ENCODE measurements around the gene TM6SF1.
"Not testable (repeated sequence)": the region's sequence is repeated elsewhere in the genome, so short reads cannot be mapped to it uniquely, and the experiment has no call there.

The TM6SF1 gene

DNA sequence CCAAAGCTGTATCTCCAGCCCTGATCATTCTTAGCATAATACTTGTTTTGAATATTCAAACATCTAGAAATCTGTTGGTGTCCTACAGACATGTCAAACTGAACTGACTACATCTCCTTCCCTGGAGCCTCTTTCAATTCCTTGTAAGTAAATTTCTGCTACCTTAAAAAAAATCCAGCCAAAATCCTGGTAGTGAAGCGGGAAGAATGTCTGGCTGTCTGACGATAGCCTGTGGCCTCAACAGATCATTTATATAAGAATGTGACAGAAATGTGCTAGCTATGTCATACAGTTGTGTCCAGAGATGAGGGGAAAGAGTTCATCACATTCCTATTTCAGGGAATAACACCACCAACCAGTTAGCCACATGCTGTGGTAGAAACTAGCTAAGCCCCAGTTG is 18.6 kb upstream of the TM6SF1 start:
- no peak for DNase-seq (ENCODE audit: low read depth)

DNA sequence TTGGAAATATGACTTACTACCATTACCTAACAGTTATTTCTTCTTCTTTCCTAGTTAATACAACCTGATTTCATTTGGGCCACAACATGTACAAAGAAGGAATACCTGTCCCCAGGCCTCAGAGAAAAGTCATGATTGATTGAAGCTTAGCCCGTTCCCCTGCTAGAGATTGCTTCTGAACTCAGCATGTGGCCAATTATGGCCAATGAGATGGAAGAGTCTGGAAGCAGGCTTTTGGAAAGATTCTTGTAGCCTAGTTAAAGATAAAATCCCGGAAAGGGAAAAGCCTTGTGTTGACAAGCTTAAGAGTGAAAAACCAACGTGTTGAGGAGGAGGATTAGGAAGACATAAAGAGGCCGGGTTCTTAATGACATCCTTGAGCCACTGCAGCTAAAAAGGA is 17.0 kb upstream of the TM6SF1 start:
- DNase-seq (ENCODE audit: low read depth), result no peak

DNA sequence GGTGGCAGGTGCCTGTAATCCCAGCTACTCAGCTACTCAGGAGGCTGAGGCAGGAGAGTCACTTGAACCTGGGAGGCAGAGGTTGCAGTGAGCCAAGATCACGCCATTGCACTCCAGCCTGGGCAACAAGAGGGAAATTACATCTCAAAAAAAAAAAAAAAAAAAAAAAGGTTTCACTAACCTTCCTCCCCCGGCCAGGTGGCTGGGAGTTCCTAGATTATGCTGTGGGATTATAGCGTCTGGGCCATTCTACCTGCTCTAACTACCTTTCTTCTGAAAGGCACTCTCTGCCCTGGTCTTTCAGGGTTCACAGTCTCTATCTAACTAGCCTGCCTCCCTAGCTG is 15.5 kb upstream of the TM6SF1 start:
- DNase-seq (ENCODE audit: low read depth), result not testable (repeated sequence)

DNA sequence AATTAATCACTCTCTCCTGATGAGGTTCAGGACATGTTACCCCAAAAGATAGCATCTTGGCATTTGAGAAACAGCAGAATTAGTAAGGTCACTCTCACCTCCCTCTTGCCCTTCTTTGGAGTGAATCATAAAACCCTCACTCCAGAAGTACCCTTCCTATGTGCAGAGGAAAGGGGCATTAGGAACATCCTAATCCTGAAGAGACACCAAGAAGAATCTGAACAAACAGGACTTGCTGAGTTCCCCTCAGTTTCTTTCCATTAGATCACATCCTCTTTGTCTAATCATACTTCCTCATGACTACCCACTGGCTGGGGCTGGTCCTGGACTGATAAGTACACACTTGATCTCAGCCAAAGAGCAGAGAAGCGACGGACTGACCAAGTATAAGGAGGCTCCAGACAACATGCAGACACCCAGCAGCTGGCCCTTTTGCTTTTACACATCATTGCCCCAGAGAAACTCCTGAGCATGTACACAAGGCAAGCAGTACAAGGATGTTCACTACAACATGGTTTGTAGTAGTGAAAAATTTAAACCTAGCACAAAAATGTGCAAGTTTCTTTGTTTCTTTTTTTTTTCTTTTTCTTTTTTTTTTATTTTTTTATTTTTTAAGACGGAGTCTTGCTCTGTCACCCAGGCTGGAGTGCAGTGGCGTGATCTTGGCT is 15.0 kb upstream of the TM6SF1 start:
- DNase-seq (ENCODE audit: low read depth), result peak; percentile 91

DNA sequence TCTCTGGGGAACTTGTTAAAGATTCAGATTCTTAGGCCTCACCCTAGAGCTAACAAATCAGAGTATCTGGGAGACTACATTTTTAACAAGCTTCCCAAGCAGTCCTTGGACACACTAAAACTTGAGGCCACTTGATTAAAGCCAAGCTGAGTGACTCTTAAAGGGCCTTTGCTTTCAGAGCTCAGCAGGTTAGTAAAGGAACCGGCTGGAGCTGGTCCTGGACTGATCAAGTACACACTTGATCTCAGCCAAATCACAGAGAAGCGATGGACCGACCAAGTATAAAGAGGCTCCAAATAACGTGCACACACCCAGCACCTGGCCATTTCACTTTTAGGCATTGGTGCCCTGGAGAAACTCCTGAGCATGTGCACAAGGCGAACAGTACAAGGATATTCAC is 12.9 kb upstream of the TM6SF1 start:
- DNase-seq (ENCODE audit: low read depth), result no peak

DNA sequence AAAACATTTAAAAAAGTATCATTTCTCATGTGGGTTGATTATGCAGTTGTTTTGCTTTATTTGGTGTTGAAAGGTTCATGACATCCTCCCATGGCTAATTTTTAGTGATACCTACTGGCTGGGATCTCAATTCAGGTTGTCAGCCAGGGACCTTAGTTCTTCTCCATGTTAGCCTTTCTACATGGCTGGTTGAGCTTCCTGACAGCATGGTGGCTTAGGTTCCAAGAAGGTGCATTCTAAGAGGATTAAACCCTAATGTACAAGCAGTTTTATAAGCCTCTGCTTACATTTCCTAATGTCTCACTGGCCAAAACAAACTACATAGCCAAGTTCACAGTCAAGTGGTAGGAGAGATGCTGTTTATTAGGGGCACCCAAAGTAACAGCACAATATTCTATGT is 9.4 kb upstream of the TM6SF1 start:
- no peak for DNase-seq (ENCODE audit: low read depth)

DNA sequence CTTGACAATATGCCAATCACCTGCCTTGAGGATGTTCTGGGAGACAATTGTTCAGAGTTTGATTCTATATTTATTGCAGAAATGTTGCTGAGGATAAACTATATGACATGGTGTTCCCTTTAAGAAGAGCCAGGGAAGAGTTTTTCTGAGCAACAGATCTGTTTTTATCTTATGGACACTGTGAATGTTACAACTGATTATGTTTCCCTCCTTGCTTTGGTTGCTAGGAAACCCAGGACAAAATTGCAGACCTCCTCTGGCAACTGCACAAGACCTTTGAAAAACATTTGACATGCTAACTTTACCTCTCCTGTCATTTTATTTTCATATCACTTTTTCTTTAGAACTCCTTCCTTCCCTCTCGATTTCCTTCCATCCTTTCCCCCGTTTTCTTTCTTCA is 8.2 kb upstream of the TM6SF1 start:
- DNase-seq (ENCODE audit: low read depth), result no peak

DNA sequence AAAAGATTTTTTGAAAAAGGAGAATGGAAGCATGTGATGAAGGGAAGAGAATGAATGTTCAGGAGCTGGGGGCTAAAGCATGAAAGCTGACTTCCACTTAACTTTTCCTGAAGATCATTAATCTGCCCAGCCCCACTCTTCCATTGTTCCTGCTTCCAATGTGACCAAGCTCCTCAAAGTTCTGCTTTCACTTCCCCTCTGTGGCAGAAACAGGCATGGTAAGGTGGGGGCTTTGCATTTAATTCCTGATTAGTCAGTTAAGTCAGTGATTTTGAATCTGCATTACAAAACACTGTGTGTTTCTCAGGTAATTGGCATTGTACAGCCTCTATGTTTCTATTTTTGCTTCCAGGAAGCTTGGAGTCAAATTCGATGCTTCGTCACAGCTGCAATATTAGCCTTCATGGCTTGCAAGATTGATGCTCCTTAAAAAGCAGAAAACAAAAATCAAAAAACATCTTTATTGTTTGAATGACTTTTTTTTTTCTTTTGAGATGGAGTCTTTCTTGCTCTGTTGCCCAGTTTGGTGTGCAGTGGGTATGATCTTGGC is 7.3 kb upstream of the TM6SF1 start:
- DNase-seq (ENCODE audit: low read depth), result no peak

DNA sequence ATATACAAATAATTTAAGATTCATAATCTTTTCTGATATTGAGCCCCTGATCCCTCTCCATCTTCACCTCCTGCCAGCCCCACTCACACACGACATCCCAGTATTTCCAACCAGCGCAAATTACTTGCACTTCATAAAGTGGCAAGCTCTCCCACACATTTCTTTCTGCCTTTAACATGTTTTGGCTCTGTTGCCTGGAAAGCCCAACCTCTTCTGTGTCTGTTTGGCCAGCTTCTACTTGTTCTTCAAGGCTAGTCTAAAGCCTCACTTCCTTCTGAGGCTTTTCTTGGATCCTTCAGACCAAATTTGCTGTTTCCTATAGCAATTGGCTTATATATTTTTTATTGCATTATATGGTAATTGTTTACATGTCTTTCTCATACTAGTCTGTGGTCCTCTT is 5.1 kb upstream of the TM6SF1 start:
- no peak for DNase-seq (ENCODE audit: low read depth)

DNA sequence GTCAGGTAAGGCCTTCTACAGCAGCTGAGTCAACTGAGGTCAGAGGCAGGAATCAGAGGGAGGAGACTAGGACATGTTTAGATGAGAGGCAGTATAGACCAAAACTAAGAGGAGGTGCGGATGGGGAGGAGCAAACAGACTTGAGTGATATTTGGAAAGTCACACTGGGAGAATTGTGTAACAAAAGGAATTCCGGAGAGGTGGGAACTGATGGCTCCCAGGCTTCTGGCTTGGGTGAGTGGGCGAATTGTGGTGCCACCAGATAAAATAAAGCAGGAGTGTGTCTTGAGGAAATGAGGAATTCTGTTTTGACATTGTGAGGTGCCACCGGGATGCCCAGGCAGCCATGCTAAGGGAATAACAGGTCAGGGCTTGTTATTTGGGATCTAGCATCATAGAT is 3.3 kb upstream of the TM6SF1 start:
- no peak for DNase-seq (ENCODE audit: low read depth)

DNA sequence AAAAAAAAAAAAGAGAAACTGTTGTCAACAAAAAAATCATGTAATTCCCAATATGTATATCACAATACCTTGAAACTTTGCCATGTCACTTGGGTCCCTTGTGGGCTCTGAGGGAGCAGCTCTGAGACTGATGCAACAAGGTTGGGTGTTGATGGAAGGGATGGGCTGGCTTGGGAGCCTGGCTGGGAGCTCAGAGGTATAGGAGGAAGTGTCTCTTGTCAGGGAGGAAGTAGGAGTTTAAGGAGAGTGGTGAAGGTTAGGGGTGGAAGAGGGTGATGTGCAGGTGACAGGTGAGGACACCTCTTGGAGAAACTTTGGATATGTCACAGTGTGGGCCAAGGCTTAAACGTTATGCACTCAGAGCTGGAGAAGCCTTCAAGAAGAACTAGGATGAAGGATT is 2.0 kb upstream of the TM6SF1 start:
- no peak for DNase-seq (ENCODE audit: low read depth)

DNA sequence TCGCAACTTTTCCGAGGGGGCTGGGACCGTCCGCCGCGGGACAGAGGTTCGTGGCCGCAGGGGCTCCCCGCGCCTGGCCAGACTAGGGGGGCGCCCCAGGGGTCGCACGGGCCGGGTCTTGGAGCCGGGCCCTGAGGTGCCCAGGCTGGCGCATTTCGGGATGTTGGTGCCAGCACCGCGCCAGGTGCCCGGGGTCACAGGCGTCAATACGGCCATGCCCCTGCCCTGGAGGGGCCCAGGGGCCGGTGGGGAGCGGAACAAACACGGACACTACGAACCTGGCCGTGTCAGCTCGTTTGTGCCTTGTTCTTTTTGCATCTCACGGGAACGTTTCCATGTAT is 366 bp downstream of the TM6SF1 start:
- no peak for DNase-seq (ENCODE audit: low read depth)

DNA sequence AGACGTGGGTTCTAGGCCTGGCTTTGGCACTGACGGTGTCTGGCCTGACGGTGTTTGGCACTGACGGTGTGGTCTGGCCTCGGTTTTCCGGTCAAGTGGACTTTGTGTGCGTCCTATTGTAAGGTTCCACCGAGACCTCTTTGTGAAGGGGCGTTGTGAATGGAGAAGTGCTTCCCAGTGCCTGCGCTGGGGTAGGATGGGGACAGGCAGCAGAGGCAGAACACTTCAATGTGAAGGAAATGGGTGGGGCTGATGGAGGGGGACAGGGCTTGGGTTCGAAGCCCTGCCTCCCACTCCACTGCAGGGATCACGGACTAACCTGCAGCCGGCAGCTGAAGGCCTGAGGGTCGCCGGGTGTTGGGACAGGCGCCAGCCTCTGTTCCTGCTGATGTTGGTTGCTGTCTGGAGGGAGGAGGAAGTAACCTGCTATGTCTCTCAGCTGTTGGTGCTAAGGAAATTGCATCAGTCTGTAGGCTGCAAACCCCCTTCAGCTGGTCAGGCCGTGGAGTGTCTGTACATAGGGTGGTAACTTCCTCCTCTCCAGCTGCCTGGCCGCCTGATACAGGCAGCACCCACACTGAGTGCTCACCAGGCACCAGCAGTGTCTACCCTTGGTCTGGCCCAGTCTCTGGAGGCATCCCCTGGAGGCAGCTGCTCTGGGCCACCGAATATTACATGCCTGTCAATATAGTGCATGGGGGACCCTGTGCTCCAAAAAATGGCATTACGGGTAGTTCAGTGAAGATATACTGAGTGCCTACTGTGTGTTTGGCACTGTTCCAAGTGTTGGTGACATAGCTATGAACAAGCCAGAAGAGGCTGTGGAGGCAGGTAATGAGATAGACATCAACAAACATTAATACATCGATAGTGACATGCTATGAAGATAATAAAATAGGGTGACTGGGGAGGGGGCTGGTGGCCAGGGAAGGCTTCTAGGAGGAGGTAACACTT is 1.1 kb downstream of the TM6SF1 start:
- DNase-seq (ENCODE audit: low read depth), result peak; percentile 76

DNA sequence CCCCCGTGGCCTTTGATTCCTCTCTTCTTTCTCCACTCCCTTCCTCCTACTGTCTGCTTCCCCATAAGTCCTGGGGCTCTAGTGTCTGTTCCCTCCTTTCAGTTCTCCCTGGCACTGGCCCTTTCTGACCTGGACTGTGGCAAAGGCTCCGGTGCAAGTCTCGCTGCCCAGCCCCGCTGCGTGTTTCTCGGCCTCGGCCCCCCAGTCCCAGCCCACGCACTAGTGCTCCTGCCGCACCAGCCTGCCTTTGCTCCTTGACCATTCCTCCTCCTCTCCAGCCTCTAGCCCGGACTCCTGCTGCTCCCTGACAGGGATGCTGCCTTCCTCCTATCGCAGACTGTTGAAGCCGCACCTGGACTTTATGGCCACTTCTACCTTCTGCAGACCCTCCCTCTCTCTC is 2.1 kb downstream of the TM6SF1 start:
- no peak for DNase-seq (ENCODE audit: low read depth)

DNA sequence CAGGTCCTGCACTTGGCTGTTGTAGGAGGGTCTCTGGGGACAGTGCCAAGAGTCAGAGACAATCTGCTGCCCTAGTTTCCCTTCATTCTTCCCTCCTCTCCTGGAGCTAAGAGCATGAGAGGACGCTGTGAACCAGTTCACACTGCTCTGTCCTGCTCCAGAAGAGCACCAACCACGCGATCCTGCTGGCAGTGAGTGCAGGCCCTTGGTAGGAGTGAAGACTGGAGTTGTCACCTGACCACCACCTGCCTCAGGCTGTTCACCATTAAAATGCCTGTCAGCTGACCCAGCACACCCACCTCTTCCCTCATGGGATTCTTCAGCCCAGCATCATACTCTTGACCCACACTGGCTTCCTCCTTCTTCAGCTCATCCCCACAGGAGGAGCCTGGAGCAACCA is 2.9 kb downstream of the TM6SF1 start:
- DNase-seq (ENCODE audit: low read depth), result no peak

DNA sequence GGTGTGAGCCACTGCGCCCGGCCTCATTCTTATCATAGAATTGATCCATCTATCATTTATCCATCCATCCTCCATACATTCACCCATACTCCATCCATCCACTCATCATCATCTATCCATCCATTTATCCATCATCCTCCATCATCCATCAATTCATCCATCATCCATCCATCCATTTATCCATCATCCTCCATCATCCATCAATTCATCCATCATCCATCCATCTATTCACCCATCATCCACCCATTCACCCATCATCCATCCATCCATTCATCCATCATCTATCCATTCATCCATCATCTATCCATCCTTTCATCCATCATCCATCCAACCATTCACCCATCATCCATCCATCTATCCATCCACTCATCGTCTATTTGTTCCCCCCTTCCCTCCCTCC is 3.7 kb downstream of the TM6SF1 start:
- DNase-seq (ENCODE audit: low read depth), result no peak

DNA sequence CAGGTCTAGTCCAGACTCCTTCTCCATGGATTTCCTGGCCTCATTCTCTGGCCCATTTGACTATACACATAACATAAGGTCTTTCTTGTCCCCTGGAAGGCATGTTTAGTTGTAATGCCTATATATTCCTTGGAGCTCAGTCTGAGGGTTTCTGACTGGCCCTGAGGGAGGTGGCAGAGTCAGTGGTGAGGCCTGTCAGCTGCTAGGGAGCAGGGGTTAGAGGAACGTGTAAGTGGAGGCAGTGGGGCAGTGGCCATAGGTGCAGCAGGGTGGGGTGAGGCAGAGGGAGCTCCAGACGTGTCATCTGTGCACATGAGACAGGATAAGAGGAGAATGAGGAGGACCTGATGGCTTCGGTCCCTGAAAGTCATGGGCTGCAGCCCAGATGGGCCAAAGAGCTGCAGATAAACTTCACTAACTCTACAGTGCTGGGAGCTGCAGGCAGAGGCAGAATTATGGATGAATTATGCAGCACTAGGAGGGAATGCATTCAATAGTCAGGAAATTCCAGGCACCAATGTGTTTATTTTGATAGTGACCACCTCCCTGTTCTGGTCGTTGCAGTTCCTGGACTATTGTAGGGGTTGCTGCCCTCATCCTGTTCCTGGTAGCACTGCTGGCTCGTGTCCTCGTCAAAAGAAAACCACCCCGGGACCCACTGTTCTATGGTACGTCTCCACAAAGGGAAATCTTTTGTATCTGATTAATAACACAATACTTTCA is 4.9 kb downstream of the TM6SF1 start:
- peak; percentile 88 for DNase-seq (ENCODE audit: low read depth)

DNA sequence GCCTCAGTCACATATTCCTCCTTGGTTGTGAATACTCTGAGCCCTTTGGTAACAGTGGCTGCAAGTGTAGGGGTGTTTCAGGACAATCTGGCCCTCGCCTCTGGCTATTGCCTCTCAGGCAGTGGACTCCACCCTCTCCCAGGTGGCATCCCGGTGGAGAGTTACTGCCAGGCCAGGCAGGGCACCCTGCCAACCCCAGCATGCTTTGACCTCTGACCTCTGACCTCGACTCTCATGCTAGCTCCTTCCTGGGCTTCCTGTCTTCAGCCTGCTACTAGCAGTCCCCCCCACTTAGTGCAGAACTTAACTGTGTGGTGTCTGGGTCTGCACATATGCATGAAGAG is 5.5 kb downstream of the TM6SF1 start:
- DNase-seq (ENCODE audit: low read depth), result no peak

DNA sequence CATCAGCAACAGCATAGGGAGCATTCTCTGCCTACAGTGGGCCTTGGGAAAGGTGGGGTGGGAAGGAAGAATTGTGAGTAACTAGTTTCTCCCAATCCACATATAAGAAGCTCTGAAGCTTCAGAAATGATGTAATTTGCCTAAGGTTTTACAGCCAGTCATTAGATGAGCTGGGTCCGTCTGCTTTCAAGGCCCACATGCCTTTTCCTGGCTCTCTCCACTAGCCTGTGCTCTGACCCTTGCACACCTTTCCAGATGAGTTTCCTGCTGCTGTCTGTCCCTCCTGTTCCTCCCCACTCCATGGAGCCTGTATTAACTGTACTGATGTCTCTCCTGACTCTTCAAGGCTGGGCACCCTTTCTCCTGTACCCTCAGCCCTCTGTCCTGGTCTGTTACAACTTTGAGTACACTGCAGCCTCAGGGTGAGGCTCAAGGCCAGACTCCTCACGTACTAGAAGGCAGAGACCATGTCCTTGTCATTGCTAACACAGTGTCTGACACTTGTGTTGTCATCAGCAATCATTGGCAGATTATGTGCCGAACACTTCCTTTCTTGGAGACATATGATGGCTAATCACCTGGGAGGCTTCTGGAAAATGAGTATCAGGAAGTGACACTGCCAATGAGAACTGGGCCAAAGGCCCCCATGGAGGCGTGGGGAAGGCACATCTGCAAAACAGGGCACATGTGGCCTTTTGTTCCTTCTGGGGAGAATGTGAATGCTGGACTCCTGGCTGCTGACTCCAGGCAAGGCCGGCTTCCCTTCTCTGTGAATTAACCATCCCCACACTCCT is 6.6 kb downstream of the TM6SF1 start:
- DNase-seq (ENCODE audit: low read depth), result no peak

DNA sequence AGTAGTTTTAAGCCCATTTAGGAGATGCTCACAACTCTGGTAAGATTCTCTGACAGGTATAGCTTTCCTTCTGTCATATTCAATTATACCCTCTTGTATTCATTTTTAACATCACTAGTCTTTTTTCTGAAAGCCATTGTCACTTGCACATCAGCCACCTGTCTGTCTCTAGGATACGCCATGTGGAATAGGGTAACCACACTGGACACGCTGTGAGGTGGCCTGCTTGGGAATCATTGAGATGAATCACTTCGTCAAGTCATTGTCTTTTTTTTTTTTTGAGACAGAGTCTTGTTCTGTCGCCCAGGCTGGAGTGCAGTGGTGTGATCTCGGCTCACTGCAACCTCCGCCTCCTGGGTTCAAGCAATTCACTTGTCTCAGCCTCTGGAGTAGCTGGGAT is 7.4 kb downstream of the TM6SF1 start:
- no peak for DNase-seq (ENCODE audit: low read depth)

DNA sequence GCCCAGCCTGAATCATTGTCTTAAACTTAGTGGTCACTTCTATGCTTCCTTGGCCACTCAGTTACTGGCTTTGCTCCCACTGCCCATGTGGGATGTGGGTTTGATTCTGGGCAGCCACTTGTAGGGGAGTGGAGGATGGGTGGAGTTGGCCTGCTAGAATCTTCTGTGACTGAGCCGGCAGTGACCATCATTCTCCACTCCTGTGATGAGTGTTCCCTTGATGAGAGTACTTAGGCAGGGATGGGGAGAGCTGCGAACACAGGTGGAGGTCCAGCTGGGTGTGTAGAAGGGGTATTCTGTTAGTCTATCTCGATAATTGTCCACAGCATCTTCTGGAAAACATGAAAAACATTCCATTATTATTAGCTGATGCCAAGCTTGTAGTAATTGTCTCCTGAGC is 8.0 kb downstream of the TM6SF1 start:
- no peak for DNase-seq (ENCODE audit: low read depth)
